ENCODE measurements around the gene MAMLD1. TPM values are rescaled to one million over a fixed set of nuclear protein-coding genes. Genes with fewer than 3 reads are reported as not detected.

Gene MAMLD1
- total RNA-seq, 1 experiment from 2014 or later: 0.43 TPM

GRCh38 chrX:150522494-150522893 is 159.4 kb downstream of the MAMLD1 start:
- DNase-seq: no peak
- Histone ChIP-seq H3K4me3 (no peak overlapping the region), H3K36me3 (no peaks in the 10 kb centered on the region), H3K9me3 (no peaks in the 10 kb centered on the region), H3K27me3 (no peaks in the 10 kb centered on the region)

- no peak for DNase-seq
- H3K27me3 ChIP-seq: no peaks in the 10 kb centered on the region
Observed at GRCh38 chrX:150525061-150525919, 162.2 kb downstream of the MAMLD1 start.

GRCh38 chrX:150526692-150527091 is 163.6 kb downstream of the MAMLD1 start:
- Histone ChIP-seq H3K9me3 (no peaks in the 10 kb centered on the region), H3K27me3 (no peaks in the 10 kb centered on the region), H3K36me3 (no peaks in the 10 kb centered on the region), H3K4me3 (no peak overlapping the region)
- no peak for DNase-seq

More at GRCh38 chrX:150525061-150525919, 162.2 kb downstream of the MAMLD1 start:
- no peak overlapping the region for H3K4me3 ChIP-seq
- no peaks in the 10 kb centered on the region for H3K36me3 ChIP-seq
- H3K9me3 ChIP-seq: no peaks in the 10 kb centered on the region

GRCh38 chrX:150527108-150527507 is 164.0 kb downstream of the MAMLD1 start:
- DNase-seq: no peak
- Histone ChIP-seq H3K27me3 (no peaks in the 10 kb centered on the region), H3K4me3 (no peak overlapping the region), H3K9me3 (no peaks in the 10 kb centered on the region), H3K36me3 (no peaks in the 10 kb centered on the region)

GRCh38 chrX:150529587-150529986 is 166.5 kb downstream of the MAMLD1 start:
- Histone ChIP-seq H3K9me3 (no peaks in the 10 kb centered on the region), H3K27me3 (no peaks in the 10 kb centered on the region), H3K36me3 (no peaks in the 10 kb centered on the region), H3K4me3 (no peak overlapping the region)
- no peak for DNase-seq

GRCh38 chrX:150530821-150531220 is 167.7 kb downstream of the MAMLD1 start:
- DNase-seq: no peak
- H3K4me3 ChIP-seq: no peak overlapping the region
- H3K9me3 ChIP-seq: no peaks in the 10 kb centered on the region
- H3K27me3 ChIP-seq: no peaks in the 10 kb centered on the region
- H3K36me3 ChIP-seq: no peaks in the 10 kb centered on the region

- DNase-seq: no peak
- no peaks in the 10 kb centered on the region for H3K36me3 ChIP-seq
- H3K4me3 ChIP-seq: no peak overlapping the region
- no peaks in the 10 kb centered on the region for H3K9me3 ChIP-seq
- H3K27me3 ChIP-seq: no peaks in the 10 kb centered on the region
Observed at GRCh38 chrX:150531467-150531866, 168.3 kb downstream of the MAMLD1 start.

GRCh38 chrX:150533863-150534262 is 170.7 kb downstream of the MAMLD1 start:
- H3K27me3 ChIP-seq: no peaks in the 10 kb centered on the region
- no peak overlapping the region for H3K4me3 ChIP-seq
- no peaks in the 10 kb centered on the region for H3K36me3 ChIP-seq
- no peaks in the 10 kb centered on the region for H3K9me3 ChIP-seq
- DNase-seq: no peak

- H3K27me3 ChIP-seq: no peaks in the 10 kb centered on the region
- H3K4me3 ChIP-seq: no peak overlapping the region
- H3K9me3 ChIP-seq: no peaks in the 10 kb centered on the region
- no peaks in the 10 kb centered on the region for H3K36me3 ChIP-seq
- DNase-seq: no peak
Observed at GRCh38 chrX:150536455-150537116, 173.5 kb downstream of the MAMLD1 start.

GRCh38 chrX:150537851-150538250 is 174.7 kb downstream of the MAMLD1 start:
- H3K4me3 ChIP-seq: no peak overlapping the region
- no peaks in the 10 kb centered on the region for H3K9me3 ChIP-seq
- H3K27me3 ChIP-seq: no peaks in the 10 kb centered on the region
- H3K36me3 ChIP-seq: no peaks in the 10 kb centered on the region
- DNase-seq: no peak

GRCh38 chrX:150540965-150541364 is 177.8 kb downstream of the MAMLD1 start:
- Histone ChIP-seq H3K4me3 (no peak overlapping the region), H3K27me3 (no peaks in the 10 kb centered on the region), H3K36me3 (no peaks in the 10 kb centered on the region), H3K9me3 (no peaks in the 10 kb centered on the region)
- no peak for DNase-seq

- H3K4me3 ChIP-seq: no peak overlapping the region
- DNase-seq: no peak
- H3K36me3 ChIP-seq: no peaks in the 10 kb centered on the region
- no peaks in the 10 kb centered on the region for H3K27me3 ChIP-seq
- H3K9me3 ChIP-seq: no peaks in the 10 kb centered on the region
Observed at GRCh38 chrX:150542846-150543229, 179.7 kb downstream of the MAMLD1 start.

GRCh38 chrX:150543230-150544155 is 180.4 kb downstream of the MAMLD1 start:
- no peak for DNase-seq
- Histone ChIP-seq H3K4me3 (no peak overlapping the region), H3K36me3 (no peaks in the 10 kb centered on the region)

GRCh38 chrX:150544222-150544787 is 181.2 kb downstream of the MAMLD1 start:
- no peak for DNase-seq
- Histone ChIP-seq H3K9me3 (no peaks in the 10 kb centered on the region), H3K36me3 (no peaks in the 10 kb centered on the region), H3K27me3 (no peaks in the 10 kb centered on the region), H3K4me3 (no peak overlapping the region)

More at GRCh38 chrX:150543230-150544155, 180.4 kb downstream of the MAMLD1 start:
- Histone ChIP-seq H3K9me3 (no peaks in the 10 kb centered on the region), H3K27me3 (no peaks in the 10 kb centered on the region)

GRCh38 chrX:150544835-150545770 is 182.0 kb downstream of the MAMLD1 start:
- Histone ChIP-seq H3K36me3 (no peaks in the 10 kb centered on the region), H3K4me3 (no peak overlapping the region), H3K9me3 (no peaks in the 10 kb centered on the region), H3K27me3 (no peaks in the 10 kb centered on the region)
- DNase-seq: no peak

- DNase-seq: peak; percentile 14
- no peaks in the 10 kb centered on the region for H3K36me3 ChIP-seq
- no peaks in the 10 kb centered on the region for H3K27me3 ChIP-seq
- no peak overlapping the region for H3K4me3 ChIP-seq
- H3K9me3 ChIP-seq: no peaks in the 10 kb centered on the region
Observed at GRCh38 chrX:150546711-150547153, 183.6 kb downstream of the MAMLD1 start.
